Stimulated activated CD4-positive, alpha-beta T cell treated with anti-CD3 and anti-CD28 coated beads, TNF-alpha, amount 100 ng/mL, for 24 hours (primary cell): ENCODE data around the gene YAP1.

Experiments used
- DNase-seq, 3 experiments: peaks; one replicate each; pipeline ENCODE4 v3.0.0-alpha.2; 2020; ENCODE audit warnings: low read depth in 3 of 3

Gene YAP1

DNA sequence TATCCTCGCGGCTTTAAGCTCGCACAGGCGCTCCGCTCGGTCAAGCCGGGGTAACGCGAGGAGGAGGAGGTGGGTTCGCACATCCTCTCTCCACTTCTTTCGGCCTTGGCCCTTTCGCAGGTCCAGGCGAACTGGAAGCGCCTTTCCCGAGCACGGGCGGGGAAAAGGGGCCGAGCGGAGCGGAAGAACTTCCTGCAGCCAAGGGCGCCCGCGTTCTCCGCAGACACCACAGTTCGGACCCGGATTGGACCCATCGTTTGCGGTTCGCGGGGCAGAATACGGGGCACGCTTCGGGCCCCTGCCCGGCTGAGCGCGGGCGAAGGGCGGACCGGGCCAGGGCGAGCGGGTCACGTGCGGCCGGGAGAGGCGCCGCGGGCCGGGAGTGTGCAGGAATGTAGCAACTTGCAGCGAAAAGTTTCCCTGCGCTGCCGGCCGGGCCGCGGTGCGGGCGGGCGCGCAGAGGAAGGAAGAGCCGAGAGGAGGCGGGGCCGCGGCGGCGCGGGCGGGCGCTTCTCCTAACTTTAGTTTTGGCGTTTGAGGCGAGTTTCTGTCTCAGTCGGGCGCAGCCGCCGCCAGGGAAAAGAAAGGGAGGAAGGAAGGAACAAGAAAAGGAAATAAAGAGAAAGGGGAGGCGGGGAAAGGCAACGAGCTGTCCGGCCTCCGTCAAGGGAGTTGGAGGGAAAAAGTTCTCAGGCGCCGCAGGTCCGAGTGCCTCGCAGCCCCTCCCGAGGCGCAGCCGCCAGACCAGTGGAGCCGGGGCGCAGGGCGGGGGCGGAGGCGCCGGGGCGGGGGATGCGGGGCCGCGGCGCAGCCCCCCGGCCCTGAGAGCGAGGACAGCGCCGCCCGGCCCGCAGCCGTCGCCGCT lies at the start of gene YAP1:
YAP1 (plus strand) TSS at position 552 of the 865 bp plus-strand sequence. CDS start 402 bp downstream, outside the sequence.
- DNase-seq: peak; percentile 31 to 67 (median 46)

DNA sequence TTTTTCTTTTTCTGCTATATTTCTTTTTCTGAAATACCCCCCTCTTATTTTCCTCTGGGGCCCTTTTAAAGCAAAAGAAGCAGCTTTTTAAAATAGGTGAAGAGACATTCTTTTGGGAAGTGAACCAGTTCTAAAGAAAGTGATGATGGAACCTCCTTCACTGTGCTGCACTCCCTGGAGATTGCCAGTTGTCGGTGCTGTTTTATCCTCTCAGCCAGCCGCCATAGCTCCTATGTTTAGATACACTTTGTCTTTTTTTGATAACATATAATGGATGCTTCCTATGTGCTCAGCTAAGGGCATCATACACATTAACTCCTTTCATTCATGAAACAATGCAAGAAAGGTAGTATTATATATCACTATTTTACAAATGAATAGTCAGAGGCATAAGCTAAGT lies 49.0 kb upstream of the YAP1 start:
- no peak for DNase-seq

DNA sequence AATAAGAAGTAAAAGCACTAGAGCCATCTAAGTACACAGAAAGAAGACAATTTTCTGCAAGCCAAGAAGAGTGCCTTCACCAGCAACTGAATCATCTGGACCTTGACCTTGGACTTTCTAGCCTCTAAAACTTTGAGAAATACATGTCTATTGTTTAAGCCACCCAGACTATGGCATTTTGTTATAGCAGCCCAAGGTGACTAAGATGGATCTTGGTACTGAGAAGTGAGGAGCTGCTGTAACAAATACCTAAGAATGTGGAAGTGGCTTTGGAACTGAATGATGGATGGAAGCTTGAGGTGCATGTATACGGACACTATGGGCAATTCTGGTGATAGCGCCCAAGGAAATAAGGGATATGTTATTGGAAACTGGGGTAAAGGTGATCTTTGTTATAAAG lies 48.1 kb upstream of the YAP1 start:
- DNase-seq: no peak

DNA sequence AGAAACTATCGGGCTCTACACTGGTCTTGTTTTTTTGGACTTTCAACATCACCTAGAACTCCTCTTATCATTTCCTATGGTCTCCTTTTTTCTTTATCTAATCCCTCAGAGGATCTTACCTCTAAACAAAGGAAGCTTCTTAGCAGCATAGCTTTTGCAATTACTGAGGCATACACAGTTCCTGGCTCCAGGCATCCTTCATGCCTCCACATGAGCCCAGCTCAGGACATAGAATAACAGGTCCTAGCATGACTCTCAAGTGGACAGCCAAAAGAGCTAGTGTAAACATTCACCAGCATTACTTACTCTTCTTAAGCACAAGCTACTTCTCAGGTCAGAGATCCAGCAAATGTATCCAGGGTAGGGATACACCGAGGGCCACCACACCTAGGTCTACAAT lies 45.9 kb upstream of the YAP1 start:
- DNase-seq: no peak

DNA sequence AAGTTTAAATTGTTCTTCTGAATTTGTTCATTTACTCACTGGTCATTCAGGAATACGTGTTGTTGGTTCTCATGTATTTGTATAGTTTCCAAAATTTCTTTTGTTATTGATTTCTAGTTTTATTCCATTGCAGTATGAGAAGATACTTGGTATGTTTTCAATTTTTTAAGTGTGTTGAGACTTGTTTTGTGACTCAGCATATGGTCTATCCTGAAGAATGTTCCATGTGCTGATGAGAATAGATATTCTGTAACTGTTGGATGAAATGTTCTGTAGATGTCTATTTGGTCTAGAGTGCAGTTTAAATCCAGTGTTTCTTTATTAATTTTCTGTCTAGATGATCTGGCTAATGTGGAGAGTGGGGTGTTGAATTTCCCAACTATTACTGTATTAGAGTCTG lies 39.5 kb upstream of the YAP1 start:
- no peak for DNase-seq

DNA sequence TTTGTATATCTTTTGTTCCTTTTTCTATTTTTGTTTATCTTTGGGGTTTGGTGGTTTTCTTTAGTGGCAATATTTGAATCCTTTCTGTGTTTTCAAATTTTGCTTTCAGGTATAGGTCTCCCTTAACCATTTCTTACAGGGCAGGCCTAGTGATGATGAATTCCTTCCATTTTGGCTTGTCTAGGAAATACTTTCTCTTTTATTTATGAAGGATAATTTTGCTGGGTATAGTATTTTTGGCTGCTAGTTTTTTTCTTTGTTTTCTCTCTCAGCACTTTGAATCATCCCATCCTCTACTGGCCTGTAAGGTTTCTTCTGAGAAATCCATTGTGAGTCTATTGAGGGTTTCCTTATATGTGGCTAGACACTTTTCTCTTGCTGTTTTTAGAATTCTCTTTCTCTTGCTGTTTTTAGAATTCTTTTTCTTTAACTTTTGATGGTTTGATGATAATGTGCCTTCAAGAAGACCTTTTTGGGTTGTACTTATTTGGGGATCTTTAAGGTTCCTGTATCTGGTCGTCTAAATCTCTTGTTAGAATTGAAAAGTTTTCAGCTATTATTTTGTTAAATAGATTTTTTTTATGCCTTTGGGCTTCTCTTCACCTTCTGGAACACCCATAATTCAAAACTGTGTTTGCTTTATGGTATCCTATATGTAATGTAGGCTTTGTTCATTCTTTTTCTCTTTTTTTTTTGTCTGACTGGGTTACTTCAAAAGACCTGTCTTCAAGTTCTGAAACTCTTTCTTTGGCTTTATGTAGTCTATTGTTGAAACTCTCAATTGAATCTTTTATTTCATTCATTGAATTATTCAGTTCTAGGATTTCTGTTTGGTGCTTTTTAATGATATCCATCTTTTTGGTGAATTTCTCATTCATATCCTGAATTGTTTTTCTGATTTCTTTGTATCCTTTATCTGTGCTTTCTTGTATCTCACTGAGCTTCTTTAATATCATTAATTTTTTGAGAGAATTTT lies 38.5 kb upstream of the YAP1 start:
- DNase-seq: no peak

DNA sequence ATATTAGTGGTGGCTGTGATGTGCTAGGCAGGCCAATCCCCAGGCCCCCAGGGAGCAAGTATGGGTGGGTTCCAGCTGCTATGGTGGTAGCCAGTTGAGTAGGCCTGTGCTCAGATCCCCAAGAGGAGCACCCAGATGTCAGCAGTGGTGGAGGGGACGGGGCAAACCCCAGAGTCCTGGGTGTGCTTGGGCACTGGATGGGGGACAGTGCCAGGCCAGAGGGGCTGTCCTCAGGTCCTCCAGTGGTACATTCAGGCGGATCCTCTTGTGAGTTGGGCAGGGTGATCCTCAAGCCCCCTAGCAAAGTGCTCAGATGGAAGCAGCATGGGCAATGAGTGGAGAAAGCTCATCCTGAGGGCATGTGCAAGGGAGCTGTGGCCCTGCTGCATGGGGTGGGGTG lies 37.0 kb upstream of the YAP1 start:
- no peak for DNase-seq

DNA sequence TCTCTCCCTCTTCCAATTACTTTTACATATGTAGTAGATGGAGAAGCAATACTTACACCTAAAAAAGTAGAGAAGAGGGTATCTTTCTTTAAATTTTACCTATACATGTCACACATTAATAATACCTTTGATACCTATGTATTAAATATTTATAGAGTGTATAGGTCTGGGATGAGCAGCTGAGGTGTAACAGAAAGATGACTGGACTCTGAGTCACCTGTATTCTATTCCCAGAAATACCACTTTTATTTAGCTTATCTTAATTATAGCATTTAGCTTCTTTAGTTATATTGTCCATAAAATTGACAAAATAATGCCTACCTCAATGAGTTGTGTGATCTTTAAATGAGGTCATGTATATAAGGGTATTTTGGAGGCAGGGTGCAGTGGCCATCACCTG lies 30.6 kb upstream of the YAP1 start:
- DNase-seq: no peak

DNA sequence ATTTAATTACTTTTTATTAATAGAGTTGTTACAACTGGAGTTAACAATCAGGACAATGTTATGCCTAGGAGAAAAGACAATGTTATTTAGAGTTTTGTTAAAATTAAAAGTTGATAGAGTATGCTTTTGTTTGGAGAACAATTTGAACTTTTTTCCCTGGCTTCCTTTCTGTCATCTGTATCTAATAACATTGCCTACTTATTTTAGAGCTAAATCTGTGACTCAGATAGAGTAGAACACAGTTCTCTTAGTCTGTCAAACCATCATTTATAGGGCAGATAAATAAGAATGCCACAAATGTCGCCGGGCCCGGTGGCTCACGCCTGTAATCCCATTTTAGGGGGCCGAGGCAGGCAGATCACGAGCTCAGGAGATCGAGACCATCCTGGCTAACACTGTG lies 28.9 kb upstream of the YAP1 start:
- no peak for DNase-seq

DNA sequence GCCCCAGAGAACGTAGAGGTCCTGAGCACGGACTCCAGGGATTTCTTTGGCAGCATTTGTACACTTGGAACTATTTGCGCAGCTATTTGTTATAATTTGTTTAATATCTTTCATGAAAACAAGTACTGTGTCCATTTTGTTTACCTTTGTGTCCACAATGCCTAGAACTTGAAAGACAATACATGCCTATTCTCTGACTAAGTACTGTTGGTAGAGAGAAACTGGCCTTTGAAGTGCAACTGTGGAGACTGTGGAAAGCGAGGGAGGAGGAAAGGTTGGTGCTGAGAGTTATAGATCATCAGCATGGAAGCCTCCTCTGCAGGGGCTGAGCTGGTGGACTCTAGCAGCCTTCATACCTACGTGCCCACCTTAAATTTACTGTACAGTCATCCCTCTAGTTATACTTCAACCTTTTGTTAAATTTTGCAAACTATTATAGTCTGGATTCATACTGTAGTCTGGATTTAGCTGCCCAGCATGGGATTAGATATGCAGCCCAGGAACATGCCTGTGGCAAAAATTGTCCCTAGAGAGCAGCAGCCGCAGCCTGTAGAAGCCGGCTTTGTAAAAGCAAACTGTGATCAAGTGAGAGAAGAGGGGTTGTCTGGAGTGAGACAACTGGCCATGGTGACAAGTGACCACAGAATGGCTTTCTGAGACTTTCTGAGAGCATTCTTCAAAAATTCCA lies 24.2 kb upstream of the YAP1 start:
- no peak for DNase-seq

DNA sequence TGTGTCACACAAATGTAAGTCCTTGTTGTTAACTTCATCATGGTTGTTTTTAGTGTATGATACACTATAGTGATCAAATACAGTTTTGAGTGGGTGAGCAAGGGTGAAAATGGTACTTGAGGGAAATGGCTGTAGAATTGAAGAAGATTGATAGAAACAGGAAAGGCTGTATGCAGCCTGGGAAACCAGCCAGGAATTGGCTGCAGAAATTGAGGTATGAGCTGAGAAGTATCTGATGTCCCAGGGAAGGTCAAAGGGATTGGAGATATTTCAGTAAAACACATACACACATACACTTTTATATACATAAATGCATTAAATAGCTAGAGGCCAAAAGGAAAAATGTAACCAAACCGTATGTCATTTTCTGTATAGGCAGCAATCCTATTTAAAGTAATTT lies 13.1 kb upstream of the YAP1 start:
- DNase-seq: no peak

DNA sequence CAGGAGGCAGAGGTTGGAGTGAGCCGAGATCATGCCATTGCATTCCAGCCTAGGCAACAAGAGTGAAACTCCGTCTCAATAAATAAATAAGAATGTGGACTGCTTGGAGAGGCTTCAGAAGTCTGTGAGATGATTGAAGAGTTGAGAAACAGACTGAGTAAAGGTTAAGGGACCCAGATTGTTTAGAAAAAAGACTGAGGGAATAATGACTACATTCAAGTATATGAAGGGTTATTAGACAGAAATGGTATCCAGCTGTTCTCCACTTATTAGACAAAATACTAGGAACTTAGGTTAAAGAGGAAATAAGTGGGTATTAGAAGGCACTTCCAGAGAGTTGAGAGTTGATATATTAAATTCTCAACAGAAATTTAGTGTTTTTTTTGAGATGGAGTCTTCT lies 10.5 kb upstream of the YAP1 start:
- no peak for DNase-seq

DNA sequence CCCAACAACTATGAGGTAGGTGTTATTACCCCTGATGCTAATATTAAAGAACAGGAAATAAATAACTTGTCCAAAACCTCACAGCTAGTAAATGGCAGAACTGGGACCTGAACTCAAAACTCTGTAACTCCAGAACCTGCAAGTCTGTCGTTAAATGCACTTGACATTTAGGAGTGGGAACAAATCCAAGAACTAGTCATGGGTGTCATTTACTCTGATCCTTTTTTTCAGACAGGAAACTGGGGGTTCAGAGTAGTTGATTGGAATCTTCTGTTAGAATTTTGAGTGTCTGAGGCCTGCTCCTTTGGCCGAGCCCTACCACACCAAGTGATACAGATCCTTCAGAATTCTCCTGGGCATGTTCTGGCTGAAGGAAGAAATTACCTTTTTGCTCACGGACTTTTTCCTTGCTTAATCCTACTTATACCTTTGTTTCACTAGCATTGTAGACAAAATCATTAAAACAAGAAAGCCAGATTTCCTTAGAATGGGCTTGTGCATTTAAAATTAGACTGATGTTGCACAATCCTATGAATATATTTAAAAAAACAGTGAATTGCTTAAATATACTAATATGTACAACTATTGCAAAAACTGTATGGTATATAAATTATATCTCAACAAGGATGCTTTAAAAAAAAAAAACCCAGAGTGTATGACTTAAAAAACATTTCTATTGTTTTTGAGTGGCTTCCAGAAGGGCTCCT lies 1.4 kb upstream of the YAP1 start:
- no peak for DNase-seq

DNA sequence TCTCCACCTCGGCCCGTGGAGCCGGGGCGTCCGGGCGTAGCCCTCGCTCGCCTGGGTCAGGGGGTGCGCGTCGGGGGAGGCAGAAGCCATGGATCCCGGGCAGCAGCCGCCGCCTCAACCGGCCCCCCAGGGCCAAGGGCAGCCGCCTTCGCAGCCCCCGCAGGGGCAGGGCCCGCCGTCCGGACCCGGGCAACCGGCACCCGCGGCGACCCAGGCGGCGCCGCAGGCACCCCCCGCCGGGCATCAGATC lies 439 bp downstream of the YAP1 start:
- DNase-seq: no peak

DNA sequence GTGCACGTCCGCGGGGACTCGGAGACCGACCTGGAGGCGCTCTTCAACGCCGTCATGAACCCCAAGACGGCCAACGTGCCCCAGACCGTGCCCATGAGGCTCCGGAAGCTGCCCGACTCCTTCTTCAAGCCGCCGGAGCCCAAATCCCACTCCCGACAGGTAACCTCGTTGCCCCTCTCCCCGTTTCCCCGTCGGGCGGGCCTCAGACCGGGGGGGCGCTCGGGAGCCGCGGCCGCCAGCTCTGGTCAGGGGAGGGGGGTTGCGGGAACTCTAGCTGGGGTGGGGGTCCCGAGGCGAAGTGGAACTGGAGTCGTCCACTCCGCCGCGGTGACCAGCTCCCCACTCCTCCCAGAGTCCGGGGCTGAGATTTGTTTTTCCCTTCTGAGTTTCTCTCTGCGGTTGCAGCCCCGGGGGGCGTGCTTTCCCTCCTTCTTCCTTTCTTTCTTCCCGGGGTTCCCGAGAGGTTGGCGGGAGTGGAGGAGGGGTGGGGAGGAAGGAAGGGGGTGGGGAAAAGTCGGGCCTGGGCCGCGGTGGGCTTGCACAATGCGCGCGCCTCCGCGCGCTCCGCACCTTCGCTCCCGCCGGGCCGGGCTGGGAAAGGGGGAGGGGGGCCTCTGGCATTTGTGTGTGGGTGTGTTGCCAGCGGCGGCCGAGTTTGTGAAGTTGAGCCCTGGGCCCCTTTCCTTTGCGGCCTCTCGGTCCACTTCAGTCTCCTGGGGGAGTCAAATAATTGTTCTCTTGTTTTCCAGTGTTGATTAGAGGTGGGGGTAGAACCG lies 952 bp downstream of the YAP1 start:
- peak in 1 of 3 experiments; percentile 2 for DNase-seq

DNA sequence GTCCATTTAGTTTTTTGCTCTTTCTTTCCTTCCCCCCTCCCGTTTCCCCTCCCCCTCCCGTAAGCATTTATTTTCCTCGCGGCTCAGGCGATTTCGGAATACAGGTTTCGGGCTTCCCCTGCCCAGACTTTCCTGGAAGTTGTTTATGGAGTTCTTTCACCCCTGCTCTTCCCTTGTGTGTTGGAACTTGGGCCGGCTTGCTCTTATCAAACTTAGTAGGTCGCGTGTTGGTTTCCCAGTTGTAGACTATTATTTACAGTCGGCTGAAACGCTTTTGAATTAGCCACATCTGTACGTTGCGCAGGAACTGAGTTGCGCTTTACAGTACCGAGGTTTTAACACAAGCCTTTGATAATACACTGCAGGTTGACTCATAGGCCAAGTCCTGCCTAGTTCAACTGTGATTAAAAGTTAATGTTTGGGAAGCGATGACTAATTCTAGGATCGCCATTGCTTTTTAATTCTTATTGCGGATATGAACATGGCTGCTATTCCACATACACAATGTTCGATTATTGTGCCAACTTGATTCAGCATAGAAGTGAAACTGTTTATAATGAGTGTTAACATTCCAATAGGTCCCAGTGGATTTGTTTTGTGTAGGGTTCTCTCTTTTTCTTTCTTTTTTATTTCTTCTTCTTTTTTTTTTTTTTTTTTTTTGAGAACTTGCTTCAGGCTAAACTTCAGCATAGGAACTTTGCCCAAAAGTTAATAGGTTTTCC lies 1.7 kb downstream of the YAP1 start:
- no peak for DNase-seq

DNA sequence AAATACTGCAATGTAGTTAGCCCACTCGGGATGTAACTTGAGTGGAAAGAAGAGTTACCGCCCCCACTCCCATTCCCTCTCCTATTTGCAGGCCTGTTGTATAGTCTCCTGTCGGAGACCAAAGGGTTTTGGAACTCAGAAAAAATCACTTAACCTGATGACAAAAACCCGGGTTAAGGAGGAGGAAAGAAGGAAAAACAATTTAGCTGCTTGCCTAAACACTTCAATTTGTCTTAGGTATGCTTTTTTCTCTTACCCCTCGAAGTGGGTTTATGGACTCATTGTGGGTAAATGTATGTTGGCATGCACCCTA lies 2.2 kb downstream of the YAP1 start:
- no peak for DNase-seq

DNA sequence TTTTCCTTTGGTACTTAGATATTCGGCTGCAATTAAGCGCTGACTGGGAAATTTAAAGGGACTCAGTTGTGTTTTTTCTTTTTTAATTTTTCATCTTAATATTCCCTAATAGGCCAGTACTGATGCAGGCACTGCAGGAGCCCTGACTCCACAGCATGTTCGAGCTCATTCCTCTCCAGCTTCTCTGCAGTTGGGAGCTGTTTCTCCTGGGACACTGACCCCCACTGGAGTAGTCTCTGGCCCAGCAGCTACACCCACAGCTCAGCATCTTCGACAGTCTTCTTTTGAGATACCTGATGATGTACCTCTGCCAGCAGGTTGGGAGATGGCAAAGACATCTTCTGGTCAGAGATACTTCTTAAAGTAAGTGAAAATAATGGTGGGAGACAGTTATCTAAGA lies 3.8 kb downstream of the YAP1 start:
- DNase-seq: no peak

DNA sequence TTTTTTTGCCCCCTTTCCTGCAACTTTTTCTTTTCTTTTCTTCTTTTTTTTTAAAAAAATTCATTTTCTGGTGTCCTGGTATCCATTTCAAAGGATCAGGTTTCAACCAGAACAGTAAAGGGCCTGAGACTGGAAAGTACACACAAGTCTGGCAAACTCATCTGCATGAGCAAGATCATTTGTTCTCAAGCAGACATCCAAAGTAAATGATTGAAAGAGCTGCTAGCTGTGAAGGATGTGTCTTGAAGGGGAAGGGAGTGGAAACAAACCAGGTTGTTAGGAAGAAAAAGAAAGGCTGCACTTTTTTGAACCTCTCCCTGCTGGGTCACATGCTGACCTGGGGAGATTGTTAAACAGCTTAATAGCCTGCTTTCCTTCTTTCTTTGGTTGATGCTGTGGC lies 5.3 kb downstream of the YAP1 start:
- no peak for DNase-seq

DNA sequence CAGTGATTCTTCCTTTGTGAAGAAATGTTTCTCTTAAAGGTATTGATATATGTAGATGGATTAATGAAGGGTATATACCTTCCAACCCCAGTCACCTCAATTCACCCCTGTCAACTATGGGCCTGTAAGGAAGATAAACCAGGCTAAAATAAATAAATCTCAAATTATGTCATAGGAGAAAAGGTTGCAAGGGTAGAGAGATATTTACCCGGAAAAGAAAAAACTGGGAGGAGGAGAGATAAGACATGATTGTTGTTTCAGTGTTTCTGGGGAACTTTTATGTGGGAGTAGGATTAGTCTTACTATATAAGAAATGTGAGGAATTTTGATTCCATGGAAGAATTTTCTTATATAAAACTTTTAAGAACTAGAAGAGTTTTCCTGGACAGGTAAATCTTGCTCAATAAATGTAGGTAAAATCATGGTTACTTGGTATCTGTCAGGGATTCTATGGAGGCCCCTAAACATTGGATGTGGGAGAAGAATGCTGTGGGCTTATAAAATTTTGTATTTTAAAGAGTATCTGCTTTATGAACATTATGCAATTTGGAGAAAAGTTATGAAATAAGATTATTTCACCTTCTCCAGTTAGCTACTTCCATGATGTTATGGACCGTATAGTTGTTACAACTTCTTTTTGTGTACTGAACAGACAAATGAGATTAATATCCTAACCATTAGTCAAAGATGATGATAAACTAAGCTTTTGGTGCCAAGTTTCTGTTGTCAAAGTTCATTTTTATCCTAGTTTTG lies 6.4 kb downstream of the YAP1 start:
- DNase-seq: no peak
